H1 (cell line): ENCODE data around the gene ZDHHC9. TPM values are rescaled to one million over a fixed set of nuclear protein-coding genes. Genes with fewer than 3 reads are reported as not detected.

Experiments used
- CTCF ChIA-PET: fragments of 300-600 bp; sonication (Branson Sonifier 250); formaldehyde crosslinking; loops from one replicate; lab custom pipeline; 2021; ENCODE audit not compliant: partially characterized antibody; lab: Charles Lee
- POLR2A ChIA-PET: fragments of 300-600 bp; sonication (Branson Sonifier 250); formaldehyde crosslinking; loops from one replicate; lab custom pipeline; 2021; ENCODE audit warnings: inconsistent platforms; ENCODE audit not compliant: partially characterized antibody; lab: Charles Lee
- DNase-seq, 2 experiments: peaks; one replicate each; pipeline versions ENCODE4 v3.0.0 to v3.0.0-alpha.2; 2010 to 2022; ENCODE audit warnings: low spot score in 2 of 2, low read depth in 1 of 2, mixed read lengths in 1 of 2
- FAIRE-seq: peaks from 2 replicates; lab custom pipeline; 2011; peaks lifted over from hg19 to GRCh38; lab: Jason Lieb, UNC
- H2AFZ ChIP-seq: 2 replicates; pipeline ENCODE4 v1.8.1; 2012; ENCODE audit warnings: low read length, inconsistent platforms
- H2AK5ac ChIP-seq: 2 replicates; pipeline ENCODE4 v1.6.1; 2013; ENCODE audit warnings: low read depth, low read length
- H2BK120ac ChIP-seq: replicated peaks from 2 replicates; pipeline ENCODE3; 2013; ENCODE audit warnings: low read depth, low read length, inconsistent platforms
- H2BK12ac ChIP-seq: 2 replicates; pipeline ENCODE4 v1.6.1; 2013; ENCODE audit warnings: low read depth, low read length
- H2BK15ac ChIP-seq: 2 replicates; pipeline ENCODE4 v1.6.1; 2013; ENCODE audit warnings: low read length
- H2BK20ac ChIP-seq: 2 replicates; pipeline ENCODE4 v1.6.1; 2013; ENCODE audit warnings: low read length
- H2BK5ac ChIP-seq: 2 replicates; pipeline ENCODE4 v1.6.1; 2013; ENCODE audit warnings: low read depth, low read length
- H3K14ac ChIP-seq: 2 replicates; pipeline ENCODE4 v1.6.1; 2013; ENCODE audit warnings: inconsistent platforms; ENCODE audit not compliant: insufficient read length
- H3K18ac ChIP-seq: 2 replicates; pipeline ENCODE4 v1.6.1; 2013; ENCODE audit warnings: low read length; ENCODE audit errors: extremely low read depth
- H3K23ac ChIP-seq: 2 replicates; pipeline ENCODE4 v1.6.1; 2013; ENCODE audit warnings: inconsistent platforms; ENCODE audit not compliant: insufficient read length
- H3K23me2 ChIP-seq: 2 replicates; pipeline ENCODE4 v1.6.1; 2013; ENCODE audit warnings: low read depth, low read length
- H3K27ac ChIP-seq: 2 replicates; pipeline ENCODE4 v1.6.1; 2011; ENCODE audit warnings: low read depth, low read length, inconsistent platforms
- H3K27me3 ChIP-seq, 4 experiments: replicated peaks in 1 of 4; 1 replicate in 1 of 4; 2 replicates in 3 of 4; pipeline versions ENCODE4 v1.6.1 to v1.8.1; 2011 to 2013; ENCODE audit warnings: low read length in 3 of 4, mild to moderate bottlenecking in 3 of 4, inconsistent platforms in 2 of 4, mixed read lengths in 2 of 4, moderate library complexity in 1 of 4; ENCODE audit not compliant: control insufficient read depth in 3 of 4, insufficient read depth in 3 of 4; ENCODE audit errors: extremely low read depth in 1 of 4
- H3K36me3 ChIP-seq, 4 experiments: 2 replicates each; pipeline versions ENCODE4 v1.6.1 to v1.8.1; 2011 to 2013; ENCODE audit warnings: mild to moderate bottlenecking in 4 of 4, low read length in 3 of 4, moderate library complexity in 2 of 4, control low read depth in 1 of 4, inconsistent platforms in 1 of 4; ENCODE audit not compliant: insufficient read depth in 4 of 4, control insufficient read depth in 2 of 4
- H3K4ac ChIP-seq: replicated peaks from 2 replicates; pipeline ENCODE3; 2013; ENCODE audit warnings: low read length, low read depth, mixed read lengths, inconsistent platforms; ENCODE audit not compliant: insufficient read length
- H3K4me1 ChIP-seq, 4 experiments: replicated peaks in 1 of 4; 1 replicate in 1 of 4; 2 replicates in 3 of 4; pipeline versions ENCODE4 v1.6.1 to v1.8.1; 2011 to 2013; ENCODE audit warnings: low read length in 3 of 4, inconsistent platforms in 2 of 4, mixed read lengths in 1 of 4; ENCODE audit not compliant: insufficient read depth in 4 of 4, control insufficient read depth in 3 of 4
- H3K4me2 ChIP-seq, 2 experiments: 2 replicates each; pipeline versions ENCODE4 v1.6.1 to v1.8.1; 2011 to 2013; ENCODE audit warnings: low read depth in 2 of 2, low read length in 2 of 2, control low read depth in 1 of 2, inconsistent platforms in 1 of 2, mild to moderate bottlenecking in 1 of 2; ENCODE audit not compliant: insufficient read depth in 1 of 2
- H3K4me3 ChIP-seq, 4 experiments: fragments of 200-600, 300-600 bp in 1 of 4; sonication (generic), shearing (Covaris generic), sonication (Bioruptor Twin) in 1 of 4; 2 replicates each; pipeline versions ENCODE4 v1.5.1 to v1.8.1; 2011 to 2016; ENCODE audit warnings: low read length in 4 of 4, low read depth in 3 of 4, control low read depth in 2 of 4, inconsistent platforms in 2 of 4, mild to moderate bottlenecking in 2 of 4, mixed read lengths in 1 of 4, moderate library complexity in 1 of 4; ENCODE audit not compliant: insufficient read depth in 2 of 4; ENCODE audit errors: extremely low read depth in 1 of 4
- H3K56ac ChIP-seq: replicated peaks from 2 replicates; pipeline ENCODE3; 2013; ENCODE audit warnings: low read depth, mild to moderate bottlenecking, mixed read lengths, low read length, inconsistent platforms; ENCODE audit not compliant: insufficient read length
- H3K79me1 ChIP-seq: 2 replicates; pipeline ENCODE4 v1.6.1; 2013; ENCODE audit warnings: low read depth, low read length, control low read depth
- H3K79me2 ChIP-seq, 2 experiments: 2 replicates each; pipeline versions ENCODE4 v1.6.1 to v1.8.1; 2012 to 2013; ENCODE audit warnings: low read length in 2 of 2, mild to moderate bottlenecking in 2 of 2, inconsistent platforms in 1 of 2; ENCODE audit not compliant: insufficient read depth in 2 of 2, control insufficient read depth in 1 of 2
- H3K9ac ChIP-seq, 4 experiments: replicated peaks in 1 of 4; 1 replicate in 1 of 4; 2 replicates in 3 of 4; pipeline versions ENCODE4 v1.6.1 to v1.8.1; 2011 to 2013; ENCODE audit warnings: low read depth in 3 of 4, low read length in 3 of 4, control low read depth in 2 of 4, mild to moderate bottlenecking in 2 of 4, moderate library complexity in 2 of 4, inconsistent platforms in 1 of 4; ENCODE audit errors: extremely low read depth in 1 of 4
- H3K9me3 ChIP-seq, 2 experiments: 2 replicates each; pipeline versions ENCODE4 v1.6.1 to v1.8.1; 2012 to 2013; ENCODE audit warnings: mild to moderate bottlenecking in 2 of 2, moderate library complexity in 2 of 2, control low read depth in 1 of 2, inconsistent platforms in 1 of 2, low read depth in 1 of 2, low read length in 1 of 2, mixed read lengths in 1 of 2; ENCODE audit not compliant: insufficient read depth in 2 of 2
- H4K20me1 ChIP-seq, 2 experiments: replicated peaks in 1 of 2; 2 replicates each; pipeline versions ENCODE3 to v1.8.1; 2011 to 2013; ENCODE audit warnings: inconsistent platforms in 2 of 2, low read length in 2 of 2, mild to moderate bottlenecking in 1 of 2; ENCODE audit not compliant: insufficient read depth in 2 of 2, control insufficient read depth in 1 of 2
- H4K5ac ChIP-seq: 2 replicates; pipeline ENCODE4 v1.6.1; 2013; ENCODE audit warnings: low read length, low read depth, mixed read lengths, inconsistent platforms; ENCODE audit not compliant: insufficient read length
- H4K8ac ChIP-seq: 2 replicates; pipeline ENCODE4 v1.8.0; 2013; ENCODE audit warnings: mild to moderate bottlenecking, moderate library complexity, low read length, inconsistent platforms; ENCODE audit not compliant: insufficient read depth; ENCODE audit errors: extremely low read depth
- H4K91ac ChIP-seq: replicated peaks from 2 replicates; pipeline ENCODE3; 2013; ENCODE audit warnings: low read length, mixed read lengths, inconsistent platforms; ENCODE audit not compliant: insufficient read length
- ATF3 ChIP-seq: IDR thresholded peaks from 2 replicates; pipeline ENCODE4 v1.6.1; 2011; ENCODE audit warnings: low read depth, mild to moderate bottlenecking, low read length; ENCODE audit not compliant: insufficient read depth
- CHD1 ChIP-seq: IDR thresholded peaks from 2 replicates; pipeline ENCODE4 v1.6.1; 2012; ENCODE audit warnings: low read depth, low read length, improper control_type of control experiment
- JUND ChIP-seq: IDR thresholded peaks from 2 replicates; pipeline ENCODE4 v1.6.1; 2011; ENCODE audit warnings: mild to moderate bottlenecking, improper control_type of control experiment, low read length
- TEAD4 ChIP-seq: IDR thresholded peaks from 2 replicates; pipeline ENCODE4 v1.6.1; 2012; ENCODE audit warnings: low read depth, low read length, inconsistent platforms, mixed read lengths
- WGBS, 2 experiments: shearing (Covaris generic) in 1 of 2; methylation state at CpG; one replicate each; pipeline versions ENCODE4 v1.1.6 to v1.1.7; 2013 to 2015; ENCODE audit warnings: low lambda C conversion rate in 2 of 2, mixed read lengths in 2 of 2, inconsistent platforms in 1 of 2, low coverage in 1 of 2, missing lambda C conversion rate in 1 of 2; ENCODE audit not compliant: insufficient replicate concordance in 2 of 2, insufficient coverage in 1 of 2, insufficient read length in 1 of 2; ENCODE audit errors: extremely low coverage in 1 of 2, missing lambda C conversion rate in 1 of 2; 5-methylcytosine and 5-hydroxymethylcytosine counted together
- polyA plus RNA-seq, 7 experiments: library from polyadenylated mRNA; depleted of rRNA in 3 of 7; stranded (reverse) in 5 of 7; unstranded in 2 of 7; fragments of >200 nt in 5 of 7; fragments of 200-250 nt in 2 of 7; gene quantifications; 1 replicate in 5 of 7; 2 replicates in 1 of 7; 4 replicates in 1 of 7; pipeline versions ENCODE4 v1.2.1 to v1.2.3, GENCODE V29; 2011 to 2013; ENCODE audit warnings: missing spikeins in 2 of 7, mixed read lengths in 2 of 7
- total RNA-seq: library from RNA; stranded (reverse); fragmentation: NEBNext Ultra II Directional; extraction: Animal tissue kit (Norgen Biotek cat#: 25700); gene quantifications from 2 replicates; pipeline ENCODE4 v1.2.1, GENCODE V29; 2021

The ZDHHC9 gene
- total and polyA plus RNA-seq, 2 of the 8 experiments (the other 6 are each of a cell fraction or from before 2014, with no cell fraction given): 18.1 to 28.3 TPM

GRCh38 chrX:129791336-129791735 lies 52.4 kb downstream of the ZDHHC9 start:
- no peak overlapping the region for H3K9ac ChIP-seq
- H3K36me3 ChIP-seq: no peaks in the 10 kb centered on the region
- H3K27me3 ChIP-seq: no peaks in the 10 kb centered on the region
- H3K4ac ChIP-seq: no peak overlapping the region
- no peak overlapping the region for H4K91ac ChIP-seq
- no peak overlapping the region for H2BK20ac ChIP-seq
- CTCF ChIA-PET: interaction anchor here (1.2 to 1.8 kb wide), 4 partner anchors 10 to 197 kb away, joined by 3 to 9 read pairs (median 4); no protein-coding TSS in a partner anchor
- POLR2A ChIA-PET: no interaction called here
- no peak overlapping the region for H3K14ac ChIP-seq
- H3K79me1 ChIP-seq: no peaks in the 10 kb centered on the region
- no peak overlapping the region for H4K5ac ChIP-seq
- no peak for FAIRE-seq
- no peak overlapping the region for H2BK15ac ChIP-seq
- WGBS, 2 experiments: 97% methylated on average over 6 of the region's 8 CpGs; no CpG with 5 or more reads in 1 of the 2 experiments
- no peak for DNase-seq
- no peak overlapping the region for H2BK12ac ChIP-seq
- no peak overlapping the region for H3K27ac ChIP-seq
- TF ChIP-seq ATF3 (no peak), TEAD4 (no peak), CHD1 (no peak), JUND (no peak)
- no peaks in the 10 kb centered on the region for H3K23me2 ChIP-seq
- H3K56ac ChIP-seq: no peak overlapping the region
- no peak overlapping the region for H3K4me3 ChIP-seq
- no peaks in the 10 kb centered on the region for H3K4me1 ChIP-seq
- H2AFZ ChIP-seq: no peak overlapping the region
- no peak overlapping the region for H3K4me2 ChIP-seq
- no peak overlapping the region for H2AK5ac ChIP-seq
- H2BK5ac ChIP-seq: no peak overlapping the region
- H4K8ac ChIP-seq: no peak overlapping the region
- no peak overlapping the region for H3K18ac ChIP-seq
- H3K23ac ChIP-seq: no peak overlapping the region
- no peaks in the 10 kb centered on the region for H3K9me3 ChIP-seq
- H2BK120ac ChIP-seq: no peak overlapping the region
- H4K20me1 ChIP-seq: no peaks in the 10 kb centered on the region
- H3K79me2 ChIP-seq: no peaks in the 10 kb centered on the region
